Stimulated activated CD4-positive, alpha-beta T cell treated with anti-CD3 and anti-CD28 coated beads, Interleukin-4, amount 100 ng/mL, for 4 hours (primary cell): Measurements from ENCODE around the gene CAPN5.

Experiments
- DNase-seq, 2 experiments: peaks; one replicate each; pipeline ENCODE4 v3.0.0-alpha.2; 2020

CAPN5 gene

DNA sequence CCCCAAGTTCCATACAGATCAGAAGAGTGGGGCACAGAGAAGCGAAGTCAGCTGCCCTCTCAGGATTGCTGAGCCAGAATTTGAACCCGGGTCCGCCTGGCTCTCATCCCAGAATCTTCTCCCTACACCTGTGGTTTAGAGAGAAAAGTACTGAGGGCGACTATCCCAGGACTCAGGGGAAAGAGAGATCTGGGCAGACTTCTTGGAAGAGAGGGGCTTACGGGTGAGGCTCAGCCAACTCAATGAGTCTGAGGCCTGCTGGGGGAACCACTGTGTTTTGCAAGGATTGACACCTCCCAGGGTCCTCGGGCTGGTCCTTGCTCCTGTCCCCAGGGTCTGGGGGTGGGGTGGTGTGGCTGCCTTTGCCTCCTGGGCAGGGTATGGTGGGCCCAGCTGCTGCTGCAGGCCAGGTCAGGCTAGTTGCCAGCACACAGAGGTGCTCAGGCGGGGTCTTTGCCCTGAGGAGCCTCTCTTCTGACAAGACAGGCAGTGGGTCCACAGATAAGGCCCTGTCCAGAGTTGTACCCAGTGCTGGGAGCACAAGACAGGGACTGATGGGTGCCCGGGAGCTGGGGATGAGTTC lies 1.2 kb downstream of the CAPN5 start:
- no peak for DNase-seq

DNA sequence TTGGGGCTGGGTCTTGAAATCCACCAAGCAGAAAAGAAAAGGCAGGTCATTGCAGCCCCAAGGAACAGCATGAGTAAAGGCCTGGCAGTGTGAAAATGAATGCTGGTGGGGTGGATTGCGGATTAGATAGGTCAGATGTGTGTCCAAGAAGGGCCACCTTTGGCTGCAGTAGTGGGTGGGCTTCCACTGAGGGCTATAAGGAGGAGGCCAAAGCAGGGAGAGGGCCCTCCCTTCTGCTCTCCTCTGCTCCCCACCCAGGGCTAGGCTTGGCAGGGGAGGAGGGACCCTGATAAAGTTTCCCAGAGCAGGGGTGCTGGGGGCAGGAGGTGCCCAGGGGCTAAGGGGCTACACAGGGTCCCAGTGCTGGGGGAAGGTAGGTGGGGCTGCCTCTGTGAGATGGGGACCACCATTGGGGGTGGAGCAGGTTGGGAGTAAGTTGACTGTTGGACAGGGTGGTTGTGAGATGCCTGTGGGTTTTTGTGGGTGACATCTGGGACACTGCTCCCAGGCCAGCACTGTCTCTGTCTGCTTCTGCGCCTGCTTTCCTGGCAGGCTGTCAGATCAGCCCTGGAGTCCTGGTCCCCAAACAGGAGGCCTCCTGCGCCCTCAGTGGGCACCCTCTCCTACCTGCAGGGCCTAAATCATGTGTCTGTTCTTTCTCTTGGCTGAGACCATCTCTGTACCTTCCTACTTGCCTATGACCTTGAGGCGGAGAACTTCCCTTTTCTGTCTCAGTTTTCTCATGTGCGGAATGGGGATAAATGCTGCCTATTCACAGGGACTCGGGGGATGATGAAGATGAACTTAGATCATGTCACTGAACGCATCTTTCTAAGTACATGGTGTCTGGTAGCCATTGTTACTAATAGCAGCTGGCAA lies 1.9 kb downstream of the CAPN5 start:
- no peak for DNase-seq

GRCh38 chr11:77069336-77069968 lies 2.7 kb downstream of the CAPN5 start:
- no peak for DNase-seq

DNA sequence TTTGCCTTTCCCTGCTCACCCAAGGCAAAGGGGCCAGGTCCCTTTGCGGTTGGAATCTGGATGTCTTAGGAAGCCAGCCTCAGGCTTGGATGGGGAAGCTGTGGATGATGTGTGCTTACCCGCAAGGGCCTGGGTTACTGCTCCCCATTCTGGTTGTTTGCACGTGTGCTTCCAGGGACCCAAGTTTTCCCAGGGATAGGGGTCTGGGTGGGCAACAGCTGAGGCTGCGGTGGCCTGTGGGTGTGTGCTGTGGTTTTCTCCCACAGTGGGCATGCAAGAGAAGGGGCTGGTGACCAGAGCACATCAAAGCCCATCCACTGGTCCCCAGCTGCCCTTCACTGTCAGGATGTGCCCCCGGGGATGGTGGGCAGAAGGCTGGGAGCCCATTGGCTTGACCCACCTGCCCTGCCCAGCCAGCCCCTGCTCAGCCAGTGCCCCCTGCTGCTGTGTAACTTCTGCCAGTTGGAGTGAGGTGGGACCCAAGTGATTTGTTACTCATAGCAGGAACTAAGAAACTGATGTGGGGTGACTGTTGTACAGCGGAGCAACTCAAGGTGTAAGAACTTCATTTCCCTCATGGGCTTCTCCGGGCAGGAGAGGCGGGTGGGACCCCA lies 3.3 kb downstream of the CAPN5 start:
- no peak for DNase-seq

DNA sequence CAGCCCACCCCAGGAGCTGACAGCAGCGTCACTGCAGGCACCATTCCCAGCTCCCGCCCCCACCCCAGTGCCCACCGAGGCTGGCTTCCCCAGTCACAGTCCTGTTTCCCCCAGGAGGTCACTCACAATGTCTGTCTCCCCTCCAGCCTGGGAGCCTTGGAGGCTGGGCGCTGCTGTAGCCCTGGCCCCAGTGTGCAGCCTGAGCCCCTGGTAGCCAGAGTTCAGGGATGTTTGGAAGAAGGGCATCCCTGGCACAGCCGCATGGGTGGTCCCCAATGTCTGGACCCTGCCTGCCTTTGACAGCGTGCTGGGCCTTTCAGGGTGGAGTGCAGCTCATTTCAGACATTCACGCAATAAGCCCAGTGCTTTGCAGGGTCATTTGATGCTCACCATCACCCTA lies 4.3 kb downstream of the CAPN5 start:
- no peak for DNase-seq

GRCh38 chr11:77071671-77072605 lies 5.2 kb downstream of the CAPN5 start:
- no peak for DNase-seq

DNA sequence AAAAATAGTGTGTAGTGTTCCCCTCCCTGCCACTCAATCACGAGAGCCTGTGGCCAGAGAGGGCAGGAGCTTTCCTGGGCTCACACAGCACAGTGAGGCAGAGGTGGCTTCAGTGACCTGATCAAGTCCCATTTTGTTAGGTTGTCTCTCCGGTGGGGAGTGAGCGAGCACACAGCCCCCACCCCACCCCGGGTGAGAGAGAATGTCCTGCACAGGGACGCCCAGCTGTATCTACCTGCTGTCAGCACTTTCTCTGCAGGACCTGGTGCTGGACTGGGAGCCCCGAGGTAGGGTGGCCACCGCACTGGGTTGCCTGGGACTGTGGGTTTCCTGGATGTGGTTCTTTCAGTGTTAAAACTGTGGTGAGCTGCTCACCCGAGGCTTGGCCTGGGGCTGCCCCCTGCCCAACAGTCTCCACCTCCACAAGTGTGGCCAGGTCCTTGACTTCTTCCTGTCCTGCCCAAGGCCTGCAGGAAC lies 6.1 kb downstream of the CAPN5 start:
- no peak for DNase-seq

- no peak for DNase-seq
These were observed 6.7 kb downstream of the CAPN5 start for GRCh38 chr11:77073328-77074001.

GRCh38 chr11:77074205-77074604 lies 7.4 kb downstream of the CAPN5 start:
- no peak for DNase-seq

DNA sequence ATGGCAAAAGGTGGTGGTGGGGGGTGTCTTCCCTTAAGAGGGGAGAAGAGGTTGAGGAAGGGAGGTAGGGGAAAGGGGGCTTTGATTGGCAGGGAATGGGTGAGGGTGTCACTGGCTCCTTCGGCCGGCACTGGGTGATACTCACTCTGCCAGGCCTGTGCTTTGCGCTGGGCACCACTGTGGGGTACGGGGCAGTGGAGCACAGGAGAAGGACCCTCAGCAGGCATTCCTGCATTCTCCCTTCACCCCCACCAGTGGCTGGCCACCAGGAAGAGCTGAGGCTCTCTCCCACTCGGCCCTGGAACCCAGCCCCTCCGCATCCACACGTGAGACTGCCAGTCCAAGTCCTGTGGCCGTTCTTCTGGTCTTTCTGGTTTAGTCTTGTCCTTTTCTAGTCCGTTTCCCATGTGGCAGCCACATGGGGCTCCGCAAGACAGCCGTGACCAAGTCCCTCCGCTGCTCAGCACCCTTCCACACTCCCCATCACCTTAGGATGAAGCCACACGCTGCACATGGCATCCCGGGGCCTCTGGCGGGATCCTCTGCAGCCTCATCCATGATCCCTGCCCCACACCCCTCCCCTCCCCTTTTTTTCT lies 8.0 kb downstream of the CAPN5 start:
- DNase-seq: no peak

DNA sequence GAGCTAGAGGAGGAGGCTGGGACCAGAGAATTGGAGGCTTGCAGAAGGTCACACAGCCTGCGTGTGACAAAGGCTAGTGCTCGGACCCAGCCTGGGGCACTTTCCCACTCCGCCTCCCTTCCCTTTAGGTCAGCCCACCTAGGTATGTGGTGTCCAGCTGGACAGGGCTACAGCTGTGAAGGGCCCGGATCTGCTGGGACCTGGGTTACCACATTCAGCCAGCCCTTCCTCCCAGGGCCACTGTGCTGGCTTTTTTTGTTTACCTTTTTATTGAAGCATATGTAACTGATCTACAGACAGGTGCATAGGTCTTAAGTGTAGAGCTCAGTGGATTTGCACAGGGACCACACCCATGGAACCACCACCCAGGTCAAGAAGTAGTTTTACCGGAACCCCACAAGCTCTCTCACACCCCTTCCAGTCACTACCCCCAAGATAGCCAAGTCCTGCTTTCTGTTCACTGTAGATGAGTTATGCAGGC lies 8.7 kb downstream of the CAPN5 start:
- no peak for DNase-seq

DNA sequence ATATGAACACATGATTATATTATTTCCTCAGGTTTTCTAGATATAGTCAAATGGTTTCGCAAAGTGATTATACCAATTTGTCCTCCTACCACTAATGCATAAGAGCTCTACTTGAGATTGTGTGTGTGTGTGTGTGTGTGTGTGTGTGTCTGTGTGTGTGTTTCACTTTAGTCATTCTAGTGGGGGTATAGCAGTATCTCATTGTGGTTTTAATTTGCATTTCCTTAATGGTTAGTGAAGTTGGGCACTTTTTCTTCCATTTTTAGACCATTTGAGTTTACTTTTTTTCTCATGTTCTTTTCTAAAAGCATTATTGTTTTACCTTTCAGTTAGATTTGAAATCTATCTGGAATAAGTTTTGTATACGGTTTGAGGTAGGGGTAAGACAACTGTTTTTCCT lies 12.9 kb downstream of the CAPN5 start:
- no peak for DNase-seq

GRCh38 chr11:77080643-77081210 lies 14.0 kb downstream of the CAPN5 start:
- DNase-seq: no peak

GRCh38 chr11:77081381-77081851 lies 14.6 kb downstream of the CAPN5 start:
- DNase-seq: no peak

GRCh38 chr11:77081976-77082836 lies 15.4 kb downstream of the CAPN5 start:
- DNase-seq: no peak

DNA sequence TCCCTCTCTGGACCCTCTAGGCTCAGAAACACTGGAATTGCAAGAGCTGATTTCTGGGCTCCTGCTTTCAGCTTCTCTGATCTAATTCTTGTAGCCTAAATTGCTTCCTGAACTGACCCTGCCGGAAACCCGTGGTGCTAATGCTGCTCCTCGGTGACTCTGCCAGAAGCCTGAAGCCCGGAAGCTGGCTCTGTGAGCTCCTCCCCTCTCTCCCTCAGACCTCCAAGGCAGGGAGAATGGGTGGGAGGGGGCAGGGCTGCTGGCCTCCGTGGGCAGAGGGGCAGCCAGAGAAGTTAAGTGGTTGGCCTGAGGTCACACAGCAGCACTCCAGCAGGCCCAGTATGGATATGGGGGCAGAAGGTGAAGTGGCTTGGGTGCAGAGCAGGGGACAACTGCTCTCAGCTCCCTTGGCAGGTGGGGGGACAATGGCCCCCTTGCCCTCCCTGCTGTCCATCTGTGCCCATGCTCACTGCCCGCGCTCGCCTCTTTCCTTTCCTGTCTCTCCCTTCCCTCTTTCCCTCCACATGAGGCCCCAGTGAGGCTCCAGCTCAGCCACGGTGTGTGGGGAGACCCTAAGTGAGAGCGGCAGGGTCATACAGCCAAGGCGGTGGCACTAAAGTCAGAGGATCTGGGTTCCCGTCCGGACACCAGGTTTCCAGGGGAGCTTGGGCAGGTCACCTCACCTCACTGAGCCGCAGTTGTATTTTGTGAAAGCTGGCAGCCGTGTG lies 16.2 kb downstream of the CAPN5 start:
- peak; percentile 30 to 42 for DNase-seq

DNA sequence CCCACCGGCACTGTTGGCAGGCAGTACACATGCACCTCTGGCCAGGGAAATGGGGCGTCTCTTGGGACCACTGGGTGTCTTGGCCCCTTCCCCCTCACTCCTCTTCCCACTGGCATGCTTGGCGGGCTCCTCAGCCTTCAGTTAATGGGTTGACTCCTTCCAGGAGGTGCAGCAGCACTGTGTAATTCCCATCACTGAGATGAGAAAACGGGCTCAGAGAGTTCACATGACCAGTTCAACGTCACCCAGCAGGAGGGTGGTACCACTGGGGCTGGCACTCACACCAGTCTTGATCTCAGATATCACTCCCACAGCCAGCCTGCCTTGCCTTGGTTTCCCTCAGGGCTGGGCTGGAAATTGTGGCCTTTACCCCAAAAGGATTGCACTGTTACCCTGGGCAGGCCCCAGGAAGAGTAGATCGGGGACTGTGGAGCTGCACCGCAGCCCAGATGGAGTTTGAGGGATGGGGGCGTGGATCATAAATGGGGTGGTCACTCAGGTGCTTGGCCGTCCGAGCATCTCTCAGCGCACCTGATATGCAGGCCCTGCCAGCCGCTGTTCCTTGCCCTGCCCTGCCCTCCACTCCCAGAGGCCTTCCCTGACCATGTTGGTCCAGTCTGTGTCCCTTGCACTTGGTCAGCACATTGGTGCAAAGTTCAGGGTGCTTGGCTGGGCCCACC lies 16.9 kb downstream of the CAPN5 start:
- no peak for DNase-seq

- DNase-seq: no peak
These were observed 17.9 kb downstream of the CAPN5 start for GRCh38 chr11:77084581-77085191.
